NCI-H2196 treated with DMSO at 0.1 percent for 48 hours (cell line): ENCODE measurements around the gene SPNS2.

Experiments
- DNase-seq: peaks from one replicate; lab custom pipeline; 2025; ENCODE audit not compliant: unreplicated experiment; lab: John Stamatoyannopoulos, UW

The SPNS2 gene

GRCh38 chr17:4536742-4537411 is 38.2 kb downstream of the SPNS2 start:
- DNase-seq = no peak

- no peak for DNase-seq
These were observed 39.0 kb downstream of the SPNS2 start for GRCh38 chr17:4537451-4538235.

- DNase-seq = no peak
These were observed 39.7 kb downstream of the SPNS2 start for GRCh38 chr17:4538236-4539002.

GRCh38 chr17:4539025-4539424 is 40.3 kb downstream of the SPNS2 start:
- no peak for DNase-seq

GRCh38 chr17:4539576-4540223 is 41.0 kb downstream of the SPNS2 start:
- DNase-seq = no peak

GRCh38 chr17:4540224-4540651 is 41.6 kb downstream of the SPNS2 start:
- DNase-seq = no peak

GRCh38 chr17:4540687-4541327 is 42.1 kb downstream of the SPNS2 start:
- DNase-seq = no peak

GRCh38 chr17:4541328-4542002 is 42.8 kb downstream of the SPNS2 start:
- DNase-seq = no peak

- DNase-seq = no peak
These were observed 43.5 kb downstream of the SPNS2 start for GRCh38 chr17:4542003-4542725.

GRCh38 chr17:4542726-4543191 is 44.1 kb downstream of the SPNS2 start:
- DNase-seq = no peak

GRCh38 chr17:4543557-4544026 is 44.9 kb downstream of the SPNS2 start:
- DNase-seq = no peak

GRCh38 chr17:4544135-4544950 is 45.7 kb downstream of the SPNS2 start:
- no peak for DNase-seq

GRCh38 chr17:4544951-4545216 is 46.2 kb downstream of the SPNS2 start:
- DNase-seq = no peak

- no peak for DNase-seq
These were observed 46.7 kb downstream of the SPNS2 start for GRCh38 chr17:4545217-4545951.

GRCh38 chr17:4547118-4547906 is 48.6 kb downstream of the SPNS2 start:
- no peak for DNase-seq

GRCh38 chr17:4548061-4548461 is 49.4 kb downstream of the SPNS2 start:
- DNase-seq = no peak
